Adipocyte (in vitro differentiated cells): ENCODE measurements around the gene CDKN1C.

Experiments used
- DNase-seq: peaks from one replicate; pipeline ENCODE4 v3.0.0-alpha.2; 2015; ENCODE audit warnings: low read depth
- H3K27me3 ChIP-seq: replicated peaks from 2 replicates; pipeline ENCODE4 v1.7.0; 2013; ENCODE audit warnings: mild to moderate bottlenecking, low read length, moderate library complexity; ENCODE audit not compliant: control insufficient read depth, insufficient read depth
- H3K36me3 ChIP-seq: 2 replicates; pipeline ENCODE4 v1.7.0; 2013; ENCODE audit warnings: low read length, mild to moderate bottlenecking, moderate library complexity; ENCODE audit not compliant: control insufficient read depth, insufficient read depth, severe bottlenecking
- H3K4me1 ChIP-seq: 2 replicates; pipeline ENCODE4 v1.7.0; 2013; ENCODE audit warnings: mild to moderate bottlenecking, low read length, moderate library complexity; ENCODE audit not compliant: control insufficient read depth, insufficient read depth
- H3K4me3 ChIP-seq: 2 replicates; pipeline ENCODE4 v1.7.0; 2013; ENCODE audit warnings: mild to moderate bottlenecking, low read length, moderate library complexity
- H3K9ac ChIP-seq: 2 replicates; pipeline ENCODE4 v1.7.0; 2013; ENCODE audit warnings: mild to moderate bottlenecking, low read length, moderate library complexity
- H3K9me3 ChIP-seq: 2 replicates; pipeline ENCODE4 v1.7.0; 2013; ENCODE audit warnings: mild to moderate bottlenecking, low read length, moderate library complexity; ENCODE audit not compliant: control insufficient read depth

Gene CDKN1C

DNA sequence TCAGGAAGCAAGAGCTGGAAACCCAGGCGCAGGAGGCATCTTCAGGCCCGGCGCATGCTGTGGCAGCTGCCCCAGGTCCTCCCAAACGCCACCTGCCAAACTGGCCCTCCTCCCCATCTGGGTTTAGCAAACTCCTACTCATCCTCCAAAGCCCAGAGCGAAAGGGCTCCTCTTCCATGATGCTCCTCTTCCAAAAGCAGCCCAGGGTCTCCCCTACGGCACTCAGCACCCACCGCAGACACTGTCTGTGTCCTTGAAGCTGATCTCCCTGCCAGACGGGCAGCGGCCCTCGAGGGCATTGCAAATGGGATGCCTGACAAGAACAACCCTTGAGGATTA lies 25.9 kb downstream of the CDKN1C start:
- Histone ChIP-seq H3K4me3 (no peak overlapping the region), H3K9me3 (no peaks in the 10 kb centered on the region), H3K36me3 (no peaks in the 10 kb centered on the region), H3K27me3 (peaks cover 2% of the 10 kb centered on the region), H3K9ac (no peak overlapping the region), H3K4me1 (peaks cover 7% of the 10 kb centered on the region)
- DNase-seq, result no peak

DNA sequence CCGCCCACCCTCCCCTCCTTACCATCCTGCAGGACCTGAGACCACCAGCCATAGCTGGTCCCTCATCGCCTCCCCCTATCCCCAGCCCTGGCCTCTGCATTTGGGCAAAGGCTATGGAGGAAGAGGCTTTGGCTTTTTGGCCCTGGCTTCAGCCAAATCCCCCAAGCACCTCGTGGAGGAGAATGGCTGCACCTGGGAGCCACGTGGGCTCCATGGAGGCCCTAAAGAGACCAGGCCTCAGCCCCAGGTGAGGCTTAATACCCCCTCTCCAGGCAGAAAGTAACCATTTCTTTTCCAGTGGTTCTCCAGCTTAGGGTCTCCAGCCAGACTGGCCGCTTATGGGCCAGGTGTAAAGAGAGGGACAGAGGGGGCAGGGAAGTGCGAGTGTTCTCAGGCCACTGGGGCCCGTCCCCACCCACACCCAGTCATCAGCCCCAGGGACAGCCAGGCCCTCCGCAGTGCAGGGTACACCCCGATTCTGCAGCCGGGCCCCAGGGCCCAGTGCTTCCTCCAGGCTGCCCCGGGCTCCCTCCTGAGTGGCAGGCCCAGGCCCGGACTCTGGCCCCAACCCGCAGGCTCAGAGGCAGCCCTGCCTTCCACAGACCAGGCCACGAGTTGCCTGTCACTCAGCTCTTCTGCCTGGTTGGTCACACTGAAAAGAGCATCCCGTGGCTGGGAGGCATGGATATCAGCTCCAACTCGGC lies 26.4 kb downstream of the CDKN1C start:
- no peaks in the 10 kb centered on the region for H3K9me3 ChIP-seq
- H3K4me1 ChIP-seq, result peaks cover 7% of the 10 kb centered on the region
- no peak overlapping the region for H3K9ac ChIP-seq
- peaks cover 6% of the 10 kb centered on the region for H3K27me3 ChIP-seq
- H3K36me3 ChIP-seq, result no peaks in the 10 kb centered on the region
- DNase-seq, result no peak
- H3K4me3 ChIP-seq, result no peak overlapping the region

DNA sequence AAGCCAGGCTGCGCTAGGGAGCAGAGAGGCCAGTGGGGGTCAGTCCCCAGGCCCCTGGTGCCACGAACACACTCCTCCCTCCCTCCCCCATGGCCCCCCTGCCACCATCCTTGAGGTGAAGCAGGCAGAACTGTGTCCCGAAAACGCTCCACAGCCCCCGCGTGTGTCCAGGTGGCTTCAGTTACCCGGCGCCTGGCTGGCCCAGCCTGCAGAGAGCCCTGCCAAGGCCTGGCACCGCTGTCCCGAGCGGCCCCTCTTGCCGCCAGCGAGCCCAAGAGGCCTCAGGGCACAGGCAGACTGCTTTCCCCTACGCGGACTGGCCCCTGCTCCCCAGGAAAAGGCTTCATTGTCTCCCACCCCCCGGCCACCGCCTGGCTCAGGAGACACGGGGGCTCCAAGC lies 27.7 kb downstream of the CDKN1C start:
- no peaks in the 10 kb centered on the region for H3K36me3 ChIP-seq
- H3K4me3 ChIP-seq, result no peak overlapping the region
- no peak for DNase-seq
- peaks cover 7% of the 10 kb centered on the region for H3K4me1 ChIP-seq
- peaks cover 6% of the 10 kb centered on the region for H3K27me3 ChIP-seq
- peaks cover 3% of the 10 kb centered on the region for H3K9me3 ChIP-seq
- H3K9ac ChIP-seq, result no peak overlapping the region

DNA sequence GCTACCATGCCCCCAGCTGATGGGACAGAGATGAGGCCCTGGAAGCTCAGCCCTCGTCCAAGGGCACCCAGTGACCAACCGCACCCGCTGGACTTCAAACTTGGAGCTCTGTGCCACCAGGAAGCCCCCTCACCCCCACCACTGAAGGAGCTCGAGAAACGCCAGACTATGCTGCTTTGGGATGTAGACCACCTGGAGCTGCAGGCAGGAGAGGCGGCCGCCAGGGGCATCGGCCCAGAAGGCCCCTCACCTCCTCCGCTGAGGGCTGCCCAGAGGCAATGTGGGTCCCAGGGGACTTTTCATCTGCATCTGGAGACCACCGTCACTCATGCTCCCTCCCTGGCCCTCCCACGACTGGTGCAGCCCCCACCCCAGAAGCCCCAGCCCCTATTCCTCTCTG lies 28.3 kb downstream of the CDKN1C start:
- Histone ChIP-seq H3K27me3 (peaks cover 8% of the 10 kb centered on the region), H3K4me1 (peaks cover 7% of the 10 kb centered on the region), H3K4me3 (no peak overlapping the region), H3K36me3 (no peaks in the 10 kb centered on the region), H3K9me3 (peaks cover 3% of the 10 kb centered on the region), H3K9ac (no peak overlapping the region)
- DNase-seq, result no peak

DNA sequence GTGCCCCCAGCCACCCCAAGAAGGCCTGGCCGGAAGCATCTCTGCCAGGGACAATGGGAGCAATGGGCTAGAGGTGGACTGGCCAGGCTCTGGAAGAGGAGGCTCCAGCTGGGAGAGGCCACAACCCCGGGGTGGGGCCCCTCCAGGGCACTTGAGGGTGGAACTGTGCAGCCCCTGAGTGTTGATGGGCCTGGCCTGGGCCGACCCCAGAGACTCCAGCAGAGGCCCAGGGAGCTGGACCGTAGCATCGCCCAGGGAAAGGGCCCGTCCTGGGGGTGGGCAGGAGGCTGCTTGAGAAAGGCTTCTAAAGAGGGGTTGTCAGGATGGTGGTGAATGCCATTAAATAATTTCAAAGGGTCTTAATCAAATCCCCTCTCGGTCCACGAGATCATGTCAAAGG lies 30.4 kb downstream of the CDKN1C start:
- H3K27me3 ChIP-seq, result peaks cover 16% of the 10 kb centered on the region
- H3K36me3 ChIP-seq, result no peaks in the 10 kb centered on the region
- no peak overlapping the region for H3K9ac ChIP-seq
- no peak for DNase-seq
- peaks cover 3% of the 10 kb centered on the region for H3K9me3 ChIP-seq
- no peaks in the 10 kb centered on the region for H3K4me1 ChIP-seq
- no peak overlapping the region for H3K4me3 ChIP-seq

DNA sequence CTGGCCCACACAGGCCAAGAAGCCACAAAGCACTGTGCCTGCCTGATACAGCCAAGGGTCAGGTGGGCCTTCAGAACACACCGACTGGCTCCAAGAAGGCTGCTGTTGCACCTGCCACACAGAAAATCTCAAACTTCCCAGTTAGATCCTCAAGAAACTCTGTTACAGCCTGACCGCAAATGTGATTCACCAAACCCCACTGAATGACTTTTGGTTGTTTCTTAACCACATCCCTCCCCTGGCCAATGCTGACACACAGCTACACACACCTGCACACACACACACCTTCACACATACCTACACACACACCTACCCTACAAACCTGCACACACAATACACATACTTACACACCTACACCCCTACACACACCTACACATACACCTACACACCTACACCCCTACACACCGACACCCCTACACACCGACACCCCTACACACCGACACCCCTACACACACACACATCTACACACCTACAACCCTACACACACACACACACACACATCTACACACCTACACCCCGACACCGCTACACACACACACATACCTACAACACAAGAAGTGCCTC lies 31.5 kb downstream of the CDKN1C start:
- no peak for DNase-seq
- peaks cover 16% of the 10 kb centered on the region for H3K27me3 ChIP-seq
- H3K4me3 ChIP-seq, result no peak overlapping the region
- H3K9me3 ChIP-seq, result peaks cover 3% of the 10 kb centered on the region
- no peak overlapping the region for H3K9ac ChIP-seq
- H3K4me1 ChIP-seq, result no peaks in the 10 kb centered on the region
- H3K36me3 ChIP-seq, result no peaks in the 10 kb centered on the region

DNA sequence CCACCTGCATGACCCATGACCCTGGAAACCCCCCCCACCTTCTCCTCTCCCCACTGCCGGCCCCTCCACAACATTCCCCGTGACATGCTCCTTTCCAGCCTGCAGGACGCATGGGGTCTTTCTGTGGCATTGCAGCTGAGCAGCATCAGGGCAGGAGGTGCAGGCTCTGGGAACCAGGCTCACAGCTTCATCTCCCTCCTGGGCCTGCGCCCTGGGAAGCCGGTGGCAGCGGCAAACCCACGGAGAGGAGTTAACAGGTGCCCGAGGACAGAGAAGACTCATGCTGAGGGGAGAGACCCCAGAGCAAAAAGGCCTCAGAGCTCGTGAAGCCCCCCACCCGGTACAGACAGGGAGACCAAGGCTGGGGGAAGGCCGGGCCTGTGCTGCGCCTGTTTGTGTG lies 32.2 kb downstream of the CDKN1C start:
- Histone ChIP-seq H3K9ac (no peak overlapping the region), H3K9me3 (peaks cover 3% of the 10 kb centered on the region), H3K36me3 (no peaks in the 10 kb centered on the region), H3K27me3 (peaks cover 22% of the 10 kb centered on the region), H3K4me1 (no peaks in the 10 kb centered on the region), H3K4me3 (no peak overlapping the region)
- no peak for DNase-seq

DNA sequence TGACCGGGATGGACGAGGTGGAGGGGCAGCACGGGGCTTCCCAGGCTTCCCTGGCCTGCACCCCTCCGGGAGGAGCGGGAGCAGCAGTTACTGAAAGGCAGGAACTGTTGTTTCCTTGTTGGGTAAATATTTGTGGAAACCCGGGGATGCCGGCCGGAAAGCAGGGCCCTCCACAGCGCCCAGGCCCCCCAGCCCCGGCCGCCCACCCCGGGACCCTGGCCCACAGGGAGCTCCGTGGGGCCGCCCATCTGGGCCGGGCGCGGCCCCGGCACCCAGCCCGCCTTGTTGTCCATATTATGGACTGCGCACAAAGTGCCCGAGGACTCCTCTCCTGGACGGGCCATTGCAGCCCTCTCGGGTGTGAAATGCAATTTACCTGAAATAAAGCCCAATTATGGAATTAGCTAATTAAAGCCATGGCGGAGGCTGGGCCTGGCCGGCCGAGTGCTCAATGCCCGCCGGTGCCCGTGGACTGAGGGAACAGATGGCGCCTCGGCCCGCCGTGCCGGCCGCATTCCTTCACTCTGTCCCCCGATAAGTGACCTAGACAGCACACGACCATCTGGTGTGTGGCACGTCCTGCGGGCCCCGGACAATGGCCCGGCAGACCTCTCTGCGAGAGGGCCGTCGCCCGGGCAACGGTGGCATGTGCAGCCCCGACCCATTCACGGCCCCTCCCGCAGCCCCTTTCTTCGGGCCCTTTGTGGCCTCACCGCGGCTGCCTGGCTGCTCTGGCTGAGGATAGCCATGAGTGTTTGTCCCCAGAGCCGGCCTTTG lies 35.4 kb downstream of the CDKN1C start:
- Histone ChIP-seq H3K36me3 (no peaks in the 10 kb centered on the region), H3K9ac (no peak overlapping the region), H3K4me1 (no peaks in the 10 kb centered on the region), H3K27me3 (peaks cover 22% of the 10 kb centered on the region), H3K4me3 (no peak overlapping the region), H3K9me3 (peaks cover 3% of the 10 kb centered on the region)
- DNase-seq, result no peak

DNA sequence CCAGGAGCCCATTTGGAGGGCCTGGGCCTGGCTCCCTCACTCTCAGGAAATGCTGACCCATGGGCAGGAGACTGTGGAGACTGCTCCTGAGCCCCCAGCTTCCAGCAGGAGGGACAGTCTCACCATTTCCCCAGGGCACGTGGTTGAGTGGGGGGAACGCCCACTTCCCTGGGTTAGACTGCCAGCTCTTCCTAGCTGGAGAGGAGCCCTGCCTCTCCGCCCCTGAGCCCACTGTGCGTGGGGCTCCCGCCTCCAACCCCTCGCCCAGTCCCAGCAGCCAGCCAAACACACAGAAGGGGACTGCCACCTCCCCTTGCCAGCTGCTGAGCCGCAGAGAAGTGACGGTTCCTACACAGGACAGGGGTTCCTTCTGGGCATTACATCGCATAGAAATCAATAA lies 37.1 kb downstream of the CDKN1C start:
- peaks cover 16% of the 10 kb centered on the region for H3K27me3 ChIP-seq
- H3K36me3 ChIP-seq, result no peaks in the 10 kb centered on the region
- no peaks in the 10 kb centered on the region for H3K9me3 ChIP-seq
- H3K9ac ChIP-seq, result no peak overlapping the region
- DNase-seq, result no peak
- H3K4me1 ChIP-seq, result no peaks in the 10 kb centered on the region
- H3K4me3 ChIP-seq, result no peak overlapping the region

DNA sequence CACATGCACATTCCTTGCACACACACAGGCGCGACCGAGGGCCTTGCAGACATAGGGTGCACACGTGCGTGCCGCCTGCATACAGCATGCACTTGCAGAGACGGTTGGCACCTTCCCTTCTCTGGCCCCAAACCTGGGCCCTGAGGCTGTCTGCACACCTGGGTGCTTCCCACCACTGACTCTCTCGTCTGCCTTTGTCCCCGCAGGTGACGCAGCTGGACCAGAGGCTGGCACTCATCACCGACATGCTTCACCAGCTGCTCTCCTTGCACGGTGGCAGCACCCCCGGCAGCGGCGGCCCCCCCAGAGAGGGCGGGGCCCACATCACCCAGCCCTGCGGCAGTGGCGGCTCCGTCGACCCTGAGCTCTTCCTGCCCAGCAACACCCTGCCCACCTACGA lies 38.0 kb downstream of the CDKN1C start:
- no peaks in the 10 kb centered on the region for H3K4me1 ChIP-seq
- no peak for DNase-seq
- no peaks in the 10 kb centered on the region for H3K36me3 ChIP-seq
- peaks cover 16% of the 10 kb centered on the region for H3K27me3 ChIP-seq
- no peak overlapping the region for H3K9ac ChIP-seq
- H3K9me3 ChIP-seq, result no peaks in the 10 kb centered on the region
- no peak overlapping the region for H3K4me3 ChIP-seq

DNA sequence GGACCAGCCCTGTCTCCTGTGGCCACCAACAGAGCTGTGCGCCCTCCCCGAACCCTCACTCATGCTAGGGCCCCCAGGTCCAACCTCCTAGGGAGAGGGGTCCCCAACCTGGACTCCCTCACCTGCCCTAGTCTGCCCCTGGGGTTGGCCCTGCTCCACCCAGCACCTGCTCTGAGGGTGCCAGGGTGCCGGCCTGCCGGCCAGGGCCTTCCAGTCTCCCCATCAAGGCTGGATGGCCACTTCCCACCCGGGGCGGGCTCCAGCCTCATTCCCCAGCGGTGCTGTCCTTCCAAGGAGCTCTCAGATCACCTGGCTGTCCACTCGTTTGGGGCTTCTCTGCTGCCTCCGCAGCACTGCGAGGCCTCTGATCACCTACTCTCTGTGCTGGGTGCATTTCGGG lies 39.1 kb downstream of the CDKN1C start:
- no peaks in the 10 kb centered on the region for H3K36me3 ChIP-seq
- no peaks in the 10 kb centered on the region for H3K9me3 ChIP-seq
- no peak overlapping the region for H3K4me3 ChIP-seq
- H3K27me3 ChIP-seq, result peaks cover 13% of the 10 kb centered on the region
- H3K4me1 ChIP-seq, result no peaks in the 10 kb centered on the region
- DNase-seq, result no peak
- no peak overlapping the region for H3K9ac ChIP-seq
